Stimulated activated CD4-positive, alpha-beta T cell treated with anti-CD3 and anti-CD28 coated beads, Interleukin-1b, Interleukin-23, amount 100 ng/mL, for 48 hours (primary cell): ENCODE results near the gene ZNF410.
A peak's percentile ranks its signal among the peaks of the same experiment; 100 is the strongest.
"Not testable (repeated sequence)": the region's sequence is repeated elsewhere in the genome, so short reads cannot be mapped to it uniquely, and the experiment has no call there.

ENCODE experiments used
- DNase-seq: peaks from one replicate; pipeline ENCODE4 v3.0.0-alpha.2; 2020

The ZNF410 gene

GRCh38 chr14:73886449-73887317, at the start of gene ZNF410:
Gene ZNF410, plus strand, starts transcription at chr14:73886859. Its CDS starts 5,317 bp downstream, at chr14:73892176.
- DNase-seq: peak; percentile 95

GRCh38 chr14:73838293-73839034, 48.2 kb upstream of the ZNF410 start:
- not testable (repeated sequence) for DNase-seq

GRCh38 chr14:73842201-73842600, 44.5 kb upstream of the ZNF410 start:
- no peak for DNase-seq

- DNase-seq: no peak
Observed at GRCh38 chr14:73842851-73843250, 43.8 kb upstream of the ZNF410 start.

- no peak for DNase-seq
Observed at GRCh38 chr14:73843296-73843695, 43.4 kb upstream of the ZNF410 start.

GRCh38 chr14:73846947-73847346, 39.7 kb upstream of the ZNF410 start:
- no peak for DNase-seq

GRCh38 chr14:73851000-73851399, 35.7 kb upstream of the ZNF410 start:
- DNase-seq: no peak

GRCh38 chr14:73851567-73852382, 34.9 kb upstream of the ZNF410 start, which contains the start of gene PTGR2:
Gene PTGR2, plus strand, starts transcription at chr14:73851831. Its CDS starts 7,032 bp downstream, at chr14:73858863.
- peak; percentile 90 for DNase-seq

GRCh38 chr14:73859145-73859544, 27.5 kb upstream of the ZNF410 start:
- DNase-seq: no peak

- DNase-seq: no peak
Observed at GRCh38 chr14:73861073-73861472, 25.6 kb upstream of the ZNF410 start.

GRCh38 chr14:73862480-73862879, 24.2 kb upstream of the ZNF410 start:
- no peak for DNase-seq

- no peak for DNase-seq
Observed at GRCh38 chr14:73863209-73863608, 23.4 kb upstream of the ZNF410 start.

- DNase-seq: no peak
Observed at GRCh38 chr14:73865534-73866113, 21.0 kb upstream of the ZNF410 start.

- DNase-seq: not testable (repeated sequence)
Observed at GRCh38 chr14:73869754-73870153, 16.9 kb upstream of the ZNF410 start.

- DNase-seq: no peak
Observed at GRCh38 chr14:73870525-73871235, 16.0 kb upstream of the ZNF410 start.

- DNase-seq: no peak
Observed at GRCh38 chr14:73873660-73874059, 13.0 kb upstream of the ZNF410 start.

GRCh38 chr14:73877790-73878189, 8.9 kb upstream of the ZNF410 start:
- DNase-seq: no peak

- DNase-seq: no peak
Observed at GRCh38 chr14:73878436-73878835, 8.2 kb upstream of the ZNF410 start.

- DNase-seq: no peak
Observed at GRCh38 chr14:73879027-73879426, 7.6 kb upstream of the ZNF410 start.

- DNase-seq: no peak
Observed at GRCh38 chr14:73884438-73885190, 2.0 kb upstream of the ZNF410 start.

GRCh38 chr14:73887318-73887616, 608 bp downstream of the ZNF410 start:
- no peak for DNase-seq
